IMR-90 (cell line): Measurements from ENCODE around the gene ASPHD2. TPM values are rescaled to one million over a fixed set of nuclear protein-coding genes. Genes with fewer than 3 reads are reported as not detected.

Source experiments
- ATAC-seq: fragments of 200-7000 bp; cut with Tn5 transposase; 2 replicates; pipeline ENCODE4 v1.9.1; 2020; ENCODE audit warnings: low read depth, mild to moderate bottlenecking, moderate library complexity
- BruUV-seq: library from RNA; stranded (reverse); fragments of 400-500 nt; replicated peaks from 2 replicates; lab custom pipeline; 2021; lab: Mats Ljungman, UMichigan
- CTCF ChIA-PET: fragments of 300-600 bp; formaldehyde crosslinking; extraction: SDS; loops from one replicate; lab custom pipeline; 2021; ENCODE audit warnings: antibody characterized with exemption; lab: Yijun Ruan, JAX
- POLR2A ChIA-PET: fragments of 300-600 bp; sonication (Branson Sonifier 250); formaldehyde crosslinking; loops from one replicate; lab custom pipeline; 2022; ENCODE audit warnings: antibody characterized with exemption; ENCODE audit not compliant: unreplicated experiment; lab: Charles Lee
- DNase-seq: peaks from one replicate; pipeline ENCODE4 v3.0.0; 2013
- H2AFZ ChIP-seq: replicated peaks from 2 replicates; pipeline ENCODE3; 2013; ENCODE audit warnings: low read length, mild to moderate bottlenecking; ENCODE audit not compliant: poor library complexity
- H2AK5ac ChIP-seq: 2 replicates; pipeline ENCODE4 v1.6.1; 2013; ENCODE audit warnings: low read depth, low read length, inconsistent platforms
- H2AK9ac ChIP-seq: replicated peaks from 2 replicates; pipeline ENCODE3; 2013; ENCODE audit warnings: mild to moderate bottlenecking, low read depth, low read length, moderate library complexity; ENCODE audit not compliant: poor library complexity
- H2BK120ac ChIP-seq: 2 replicates; pipeline ENCODE4 v1.6.1; 2013; ENCODE audit warnings: low read depth, low read length, inconsistent platforms
- H2BK15ac ChIP-seq: 3 replicates; pipeline ENCODE4 v1.6.1; 2013; ENCODE audit warnings: low read depth, low read length, inconsistent platforms
- H2BK20ac ChIP-seq: 2 replicates; pipeline ENCODE4 v1.6.1; 2013; ENCODE audit warnings: low read depth, mild to moderate bottlenecking, inconsistent platforms, low read length, moderate library complexity
- H2BK5ac ChIP-seq: 2 replicates; pipeline ENCODE4 v1.6.1; 2013; ENCODE audit warnings: mild to moderate bottlenecking, low read depth, low read length, inconsistent platforms; ENCODE audit not compliant: poor library complexity, severe bottlenecking
- H3K14ac ChIP-seq: replicated peaks from 2 replicates; pipeline ENCODE4 v1.6.1; 2013; ENCODE audit warnings: low read depth, low read length, inconsistent platforms
- H3K18ac ChIP-seq: 2 replicates; pipeline ENCODE4 v1.6.1; 2013; ENCODE audit warnings: low read depth, low read length, control low read depth
- H3K23ac ChIP-seq: 2 replicates; pipeline ENCODE4 v1.6.1; 2013; ENCODE audit warnings: low read depth, low read length, inconsistent platforms
- H3K27ac ChIP-seq: 2 replicates; pipeline ENCODE4 v1.5.1; 2013; ENCODE audit warnings: mild to moderate bottlenecking, control low read depth, low read length; ENCODE audit not compliant: insufficient read depth
- H3K27me3 ChIP-seq: 2 replicates; pipeline ENCODE4 v1.6.1; 2013; ENCODE audit warnings: low read length; ENCODE audit not compliant: control insufficient read depth, insufficient read depth
- H3K36me3 ChIP-seq: 2 replicates; pipeline ENCODE4 v1.6.1; 2013; ENCODE audit warnings: low read length, mixed read lengths; ENCODE audit not compliant: control insufficient read depth, insufficient read depth
- H3K4ac ChIP-seq: 2 replicates; pipeline ENCODE4 v1.6.1; 2013; ENCODE audit warnings: low read depth, low read length, inconsistent platforms
- H3K4me1 ChIP-seq: 2 replicates; pipeline ENCODE4 v1.6.1; 2013; ENCODE audit warnings: low read length, mixed read lengths; ENCODE audit not compliant: control insufficient read depth, insufficient read depth
- H3K4me2 ChIP-seq: 2 replicates; pipeline ENCODE4 v1.6.1; 2013; ENCODE audit warnings: low read depth, mild to moderate bottlenecking, control low read depth, low read length, moderate library complexity
- H3K4me3 ChIP-seq: 2 replicates; pipeline ENCODE4 v1.5.1; 2013; ENCODE audit warnings: low read depth, mild to moderate bottlenecking, control low read depth, low read length, moderate library complexity; ENCODE audit not compliant: insufficient read depth
- H3K56ac ChIP-seq: 2 replicates; pipeline ENCODE4 v1.6.1; 2013; ENCODE audit warnings: low read length, inconsistent platforms; ENCODE audit not compliant: insufficient read depth; ENCODE audit errors: extremely low read depth
- H3K79me1 ChIP-seq, 2 experiments: 2 replicates each; pipeline ENCODE4 v1.6.1; 2013; ENCODE audit warnings: low read length in 2 of 2, inconsistent platforms in 1 of 2, low read depth in 1 of 2
- H3K9ac ChIP-seq: 2 replicates; pipeline ENCODE4 v1.6.1; 2013; ENCODE audit warnings: low read depth, low read length, control low read depth
- H3K9me1 ChIP-seq: 2 replicates; pipeline ENCODE4 v1.6.1; 2013; ENCODE audit warnings: low read length, inconsistent platforms; ENCODE audit not compliant: insufficient read depth
- H3K9me3 ChIP-seq: 2 replicates; pipeline ENCODE4 v1.6.1; 2013; ENCODE audit warnings: low read length; ENCODE audit not compliant: control insufficient read depth, insufficient read depth
- H4K20me1 ChIP-seq: 2 replicates; pipeline ENCODE4 v1.6.1; 2013; ENCODE audit warnings: low read length, inconsistent platforms; ENCODE audit not compliant: insufficient read depth
- H4K5ac ChIP-seq: 2 replicates; pipeline ENCODE4 v1.6.1; 2013; ENCODE audit warnings: mild to moderate bottlenecking, low read depth, low read length, control low read depth
- H4K8ac ChIP-seq, 2 experiments: 2 replicates each; pipeline ENCODE4 v1.6.1; 2013; ENCODE audit warnings: low read depth in 2 of 2, low read length in 2 of 2, control low read depth in 1 of 2, inconsistent platforms in 1 of 2
- H4K91ac ChIP-seq: 2 replicates; pipeline ENCODE4 v1.6.1; 2013; ENCODE audit warnings: low read depth, low read length, inconsistent platforms; ENCODE audit not compliant: insufficient read depth
- CEBPB ChIP-seq: IDR thresholded peaks from 2 replicates; pipeline ENCODE4 v1.6.1; 2012; ENCODE audit warnings: low read depth, low read length, improper control_type of control experiment
- CTCF ChIP-seq: conservative IDR thresholded peaks from 2 replicates; pipeline ENCODE4 v1.5.1; 2012; ENCODE audit warnings: mild to moderate bottlenecking, low read depth, low read length, improper control_type of control experiment
- FOS ChIP-seq: fragments of 150-350 bp; IDR thresholded peaks from 2 replicates; pipeline ENCODE4 v1.6.1; 2016; ENCODE audit warnings: low read depth, low read length
- MAFK ChIP-seq: IDR thresholded peaks from 2 replicates; pipeline ENCODE4 v1.6.1; 2012; ENCODE audit warnings: low read depth, low read length, improper control_type of control experiment
- MXI1 ChIP-seq: IDR thresholded peaks from 2 replicates; pipeline ENCODE4 v1.6.1; 2012; ENCODE audit warnings: low read depth, mild to moderate bottlenecking, low read length, moderate library complexity, borderline replicate concordance
- POLR2A ChIP-seq: IDR thresholded peaks from 2 replicates; pipeline ENCODE4 v1.6.1; 2012; ENCODE audit warnings: mild to moderate bottlenecking, low read depth, low read length
- RFX5 ChIP-seq: IDR thresholded peaks from 2 replicates; pipeline ENCODE4 v1.8.0; 2012; ENCODE audit warnings: low read depth, mild to moderate bottlenecking, low read length, moderate library complexity
- WGBS, 2 experiments: methylation state at CpG; one replicate each; pipeline versions ENCODE4 v1.1.5 to v1.1.7; 2013; ENCODE audit warnings: missing lambda C conversion rate in 2 of 2; ENCODE audit not compliant: insufficient read length in 1 of 2; ENCODE audit errors: extremely low coverage in 2 of 2; 5-methylcytosine and 5-hydroxymethylcytosine counted together
- dilution Hi-C: fragments of 300-500 bp; cut with HindIII; formaldehyde crosslinking; loops from one replicate; pipeline ENCODE4 v1.14.3; 2018; ENCODE audit warnings: low sequenced_read_pairs; ENCODE audit not compliant: unreplicated experiment
- in situ Hi-C: fragments of 300-500 bp; cut with MboI; formaldehyde crosslinking; loops from 3 replicates; pipeline ENCODE4 v1.14.3; 2019; ENCODE audit warnings: low sequenced_read_pairs, inconsistent platforms, mixed read lengths
- intact Hi-C: fragments of 100-400 bp; cut with micrococcal nuclease; formaldehyde crosslinking; loops from 2 replicates; pipeline ENCODE4 v1.10.0; 2022
- polyA plus RNA-seq, 3 experiments: library from polyadenylated mRNA; depleted of rRNA; stranded (reverse); fragments of >200 nt; gene quantifications; 2 replicates each; pipeline ENCODE4 v1.2.3, GENCODE V29; 2012; ENCODE audit warnings: low replicate concordance in 1 of 3
- total RNA-seq: library from RNA; depleted of rRNA; stranded (reverse); fragments of >200 nt; gene quantifications from 2 replicates; pipeline ENCODE4 v1.2.3, GENCODE V29; 2012

The ASPHD2 gene
- total and polyA plus RNA-seq, 2 of the 4 experiments (the other 2 are of a cell fraction), result 1.3 to 1.4 TPM

GRCh38 chr22:26432619-26433311 is 3.7 kb downstream of the ASPHD2 start (continued):
- TF ChIP-seq CTCF (no peak), POLR2A (no peak), MAFK (no peak)

- H4K8ac ChIP-seq, result no peak overlapping the region
- no peak overlapping the region for H3K18ac ChIP-seq
- TF ChIP-seq POLR2A (no peak), CEBPB (no peak), MXI1 (no peak), CTCF (no peak), FOS (no peak), RFX5 (no peak)
- dilution Hi-C loops (no loop called here), intact Hi-C loops (no loop called here), in situ Hi-C loops (no loop called here)
- POLR2A ChIA-PET, result no interaction called here
- no peak overlapping the region for H3K4ac ChIP-seq
- peaks cover 14% of the 10 kb centered on the region; the same call in 1 of the 2 replicates for H3K27me3 ChIP-seq
- no peak overlapping the region for H3K4me2 ChIP-seq
- no peak overlapping the region for H2AK9ac ChIP-seq
- CTCF ChIA-PET, result no interaction called here
- no peaks in the 10 kb centered on the region for H4K20me1 ChIP-seq
- no peak overlapping the region for H2BK20ac ChIP-seq
- H3K9me3 ChIP-seq, result no peaks in the 10 kb centered on the region
- H4K5ac ChIP-seq, result no peak overlapping the region
- no peak overlapping the region for H2BK120ac ChIP-seq
- no peak overlapping the region for H3K4me3 ChIP-seq
- H3K79me1 ChIP-seq, result no peaks in the 10 kb centered on the region
- no peak overlapping the region for H3K56ac ChIP-seq
- no peak overlapping the region for H2BK5ac ChIP-seq
- no peak overlapping the region for H2AK5ac ChIP-seq
- WGBS, 2 experiments, result 97% methylated on average over 15 of the region's 25 CpGs; no CpG with 5 or more reads in 1 of the 2 experiments
- H3K4me1 ChIP-seq, result no peaks in the 10 kb centered on the region
- 0 out of 2 replicates have a peak, but pooled peaks cover 6% of the 10 kb centered on the region for H3K9me1 ChIP-seq
- no peak overlapping the region for H3K27ac ChIP-seq
- DNase-seq, result no peak
- BruUV-seq, result no TSS peak
- H4K91ac ChIP-seq, result no peak overlapping the region
- no peak overlapping the region for H3K14ac ChIP-seq
- no peak overlapping the region for H3K23ac ChIP-seq
- no peak overlapping the region for H2AFZ ChIP-seq
- no peak overlapping the region for H3K9ac ChIP-seq
- ATAC-seq, result no peak
- H3K36me3 ChIP-seq, result no peaks in the 10 kb centered on the region; the same call in 1 of the 2 replicates
- no peak overlapping the region for H2BK15ac ChIP-seq
Observed at GRCh38 chr22:26433805-26434204, 4.7 kb downstream of the ASPHD2 start.
